GM21360 (cell line): ENCODE results near the gene AP4S1.
A peak's percentile ranks its signal among the peaks of the same experiment; 100 is the strongest.
"Not testable (repeated sequence)": the region's sequence is repeated elsewhere in the genome, so short reads cannot be mapped to it uniquely, and the experiment has no call there.

ENCODE experiments used
- ATAC-seq: cut with Tn5 transposase; IDR thresholded peaks from one replicate; pipeline ENCODE4 v1.9.1; 2021; ENCODE audit warnings: mild to moderate bottlenecking, moderate library complexity; ENCODE audit not compliant: unreplicated experiment

AP4S1 gene

DNA sequence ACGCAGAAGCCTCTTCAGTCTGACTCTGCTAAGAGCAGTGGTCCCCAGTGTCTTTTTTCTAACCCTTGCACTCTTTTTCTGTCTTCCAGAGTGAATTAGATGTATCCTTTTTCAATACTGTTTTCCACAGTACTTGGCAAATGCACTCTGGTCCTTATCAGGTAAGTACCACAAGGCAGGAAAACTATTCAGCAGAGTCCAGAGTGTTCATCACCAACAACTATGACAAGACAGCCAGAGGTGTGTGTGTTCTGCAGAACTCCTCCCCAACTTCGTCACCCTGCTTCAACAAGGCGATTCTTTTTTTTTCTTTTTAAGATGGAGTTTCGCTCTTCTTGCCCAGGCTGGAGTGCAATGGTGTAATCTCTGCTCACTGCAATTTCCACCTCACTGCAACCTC lies 55.0 kb downstream of the AP4S1 start:
- ATAC-seq: no peak

DNA sequence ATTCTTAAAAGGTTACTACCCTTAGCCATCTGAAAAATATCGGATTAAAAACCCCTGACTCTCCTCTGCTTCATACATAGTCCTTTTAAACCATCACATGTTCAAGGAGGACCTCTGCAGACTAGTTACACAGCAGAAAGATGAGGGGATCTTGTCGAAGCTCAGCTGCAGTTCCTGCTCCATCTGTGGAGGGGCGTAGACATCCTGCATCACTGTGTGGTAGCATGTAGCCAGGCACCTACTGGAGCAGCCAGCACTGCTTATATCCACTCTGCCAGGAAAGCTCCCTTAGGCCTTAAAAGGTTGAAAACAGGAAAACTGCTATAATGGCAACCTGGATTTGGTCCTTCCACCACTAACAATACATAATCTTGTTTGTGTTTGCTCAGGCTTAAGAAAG lies 58.3 kb downstream of the AP4S1 start:
- no peak for ATAC-seq

DNA sequence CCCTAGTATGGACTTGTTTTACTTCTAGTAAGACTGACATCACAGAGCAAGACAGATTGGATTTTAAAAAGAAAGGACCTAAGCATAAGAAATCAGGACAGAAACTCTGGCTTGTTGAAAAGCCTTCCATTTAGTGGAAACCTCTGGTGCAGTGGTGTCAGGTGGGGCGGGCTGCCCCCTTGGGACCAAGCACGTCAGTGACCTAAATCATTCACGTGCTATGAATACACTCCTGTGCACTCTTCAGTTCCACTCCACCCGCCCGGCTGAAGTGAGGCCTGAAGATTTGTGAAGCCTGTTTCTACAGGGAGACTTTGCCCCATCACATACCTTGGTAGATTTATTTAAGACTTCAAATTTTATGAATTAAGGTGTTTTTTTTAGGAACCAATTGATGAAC lies 58.9 kb downstream of the AP4S1 start:
- peak; percentile 83 for ATAC-seq

DNA sequence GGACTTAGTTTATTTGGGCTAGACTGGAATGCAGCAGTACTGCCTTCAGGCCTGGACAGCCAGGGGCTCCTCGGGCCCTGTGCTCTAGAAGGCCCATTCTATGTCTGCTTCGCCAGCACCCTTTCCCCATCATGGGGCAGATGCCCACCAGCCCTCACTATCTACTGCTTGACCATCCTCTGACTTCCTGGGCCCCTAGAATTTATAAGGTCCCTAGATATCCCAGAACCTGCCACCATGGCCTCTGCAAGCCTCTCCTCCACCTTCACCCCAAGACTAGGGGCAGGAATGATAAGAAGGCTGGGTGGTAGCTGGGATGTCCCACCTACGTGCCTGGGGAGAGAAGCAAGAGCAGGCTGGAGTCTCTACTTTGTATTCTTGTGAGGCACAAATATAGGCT lies 59.6 kb downstream of the AP4S1 start:
- no peak for ATAC-seq

DNA sequence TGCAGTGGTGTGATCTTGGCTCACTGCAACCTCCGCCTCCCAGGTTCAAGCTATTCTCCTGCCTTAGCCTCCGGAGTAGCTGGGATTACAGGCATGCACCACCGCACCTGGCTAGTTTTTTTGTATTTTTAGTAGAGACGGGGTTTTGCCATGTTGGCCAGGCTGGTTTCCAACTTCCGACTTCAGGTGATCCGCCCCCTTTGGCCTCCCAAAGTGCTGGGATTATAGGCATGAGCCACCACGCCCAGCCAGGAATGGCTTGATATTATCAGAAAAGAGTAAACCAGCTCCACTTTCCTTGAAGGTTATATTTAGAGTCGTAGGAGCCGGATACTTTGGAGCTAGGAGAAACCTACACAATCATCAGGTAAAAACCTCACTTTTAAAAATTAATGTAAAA lies 61.0 kb downstream of the AP4S1 start:
- not testable (repeated sequence) for ATAC-seq

DNA sequence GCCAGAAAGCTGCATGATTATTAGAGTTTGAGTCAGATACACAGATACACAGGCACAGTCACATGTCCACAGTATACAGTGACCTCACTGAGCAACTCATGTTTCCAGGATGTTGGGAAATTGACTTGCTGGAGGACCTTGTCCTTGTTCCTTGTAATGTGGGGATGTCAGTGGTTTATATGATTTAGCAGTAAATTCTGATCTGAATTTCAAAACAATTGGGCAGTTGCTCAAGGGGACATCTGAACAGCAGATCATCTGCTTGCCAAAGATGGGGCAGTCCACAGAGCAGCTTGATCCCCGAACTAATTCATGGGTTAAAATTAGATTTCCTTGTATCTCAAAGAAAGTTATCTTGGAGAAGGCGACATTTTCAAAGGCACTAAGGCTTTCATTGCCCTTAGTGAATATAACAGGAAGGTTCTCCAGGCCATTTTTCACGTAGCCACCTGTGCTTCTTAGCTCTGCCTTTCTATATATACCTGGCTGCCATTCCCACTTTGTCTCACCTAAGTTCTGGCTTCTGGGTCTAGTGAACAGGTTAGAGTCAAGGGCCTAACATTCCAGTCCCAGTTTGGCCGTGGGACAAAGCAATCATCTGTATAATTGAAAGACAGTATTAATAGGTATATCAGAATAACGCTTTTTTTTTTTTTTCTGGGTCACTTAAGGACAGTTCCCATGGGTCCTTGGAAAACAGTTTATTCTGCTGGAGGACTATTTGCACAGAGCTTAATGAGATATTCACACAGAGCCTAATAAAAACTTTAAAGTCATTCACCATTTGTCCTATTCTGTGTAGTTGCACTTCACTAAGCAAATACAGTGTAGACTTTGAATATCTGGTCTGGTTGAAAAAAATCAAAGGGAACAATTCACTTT lies 65.7 kb downstream of the AP4S1 start:
- no peak for ATAC-seq

DNA sequence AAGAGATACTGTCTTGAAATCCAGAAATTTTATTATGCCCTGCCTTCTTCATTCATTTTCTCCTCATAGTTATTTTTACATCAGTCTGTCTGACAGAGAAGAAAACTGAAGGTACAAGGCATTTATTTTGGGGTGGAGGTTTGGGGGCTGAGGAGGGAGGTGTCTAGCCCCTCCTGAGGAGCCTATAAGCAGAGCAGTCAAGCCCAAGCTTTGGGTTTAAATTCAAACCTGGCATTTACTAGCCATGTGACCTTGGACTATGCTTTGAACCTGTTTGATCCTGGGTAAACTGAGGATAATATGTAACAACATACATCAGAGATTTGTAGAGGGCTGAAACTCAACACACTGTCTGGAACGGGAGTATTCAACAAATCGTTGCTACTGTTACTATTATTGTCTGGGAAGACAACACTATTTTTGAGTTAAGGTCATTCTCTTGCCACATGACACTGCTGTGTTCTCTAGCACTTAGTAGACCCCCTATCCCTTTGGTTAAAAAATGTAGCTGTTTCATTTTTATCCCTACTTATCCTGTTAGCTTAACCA lies 66.8 kb downstream of the AP4S1 start:
- no peak for ATAC-seq

DNA sequence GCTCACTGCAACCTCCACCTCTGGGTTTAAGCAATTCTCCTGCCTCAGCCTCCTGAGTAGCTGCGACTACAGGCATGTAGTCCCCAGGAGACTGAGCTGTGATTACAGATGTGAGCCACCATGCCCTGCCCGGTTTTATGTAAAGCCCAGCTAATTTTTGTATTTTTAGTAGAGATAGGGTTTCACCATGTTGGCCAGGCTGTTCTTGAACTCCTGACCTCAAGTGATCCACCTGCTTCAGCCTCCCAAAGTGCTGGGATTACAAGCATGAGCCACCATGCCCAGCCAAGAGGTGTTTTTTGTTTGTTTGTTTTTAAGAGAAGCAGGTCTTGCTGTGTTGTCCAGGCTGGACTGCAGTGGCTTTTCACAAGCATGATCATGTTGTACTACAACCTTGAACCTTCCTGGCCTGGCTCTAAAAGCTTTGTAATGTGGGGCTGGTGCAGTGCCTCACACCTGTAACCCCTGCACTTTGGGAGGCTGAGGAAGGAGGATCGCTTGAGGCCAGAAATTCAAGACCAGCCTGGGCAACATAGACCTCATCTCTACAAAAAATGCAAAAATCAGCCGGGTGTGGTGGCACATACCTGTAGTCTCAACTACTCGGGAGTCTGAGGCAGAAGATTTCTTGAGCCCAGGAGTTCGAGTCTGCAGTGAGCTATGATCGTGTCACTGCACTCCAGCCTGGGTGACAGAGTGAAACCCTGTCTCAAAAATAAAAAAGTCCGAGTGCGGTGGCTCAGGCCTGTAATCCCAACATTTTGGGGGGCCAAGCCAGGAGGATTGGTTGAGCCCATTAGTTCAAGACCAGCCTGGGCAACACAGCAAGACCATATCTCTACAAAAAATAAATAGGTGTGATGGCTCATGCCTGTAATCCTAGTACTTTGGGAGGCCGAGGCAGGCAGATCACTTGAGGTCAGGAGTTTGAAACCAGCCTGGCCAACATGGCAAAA lies 68.7 kb downstream of the AP4S1 start:
- not testable (repeated sequence) for ATAC-seq

DNA sequence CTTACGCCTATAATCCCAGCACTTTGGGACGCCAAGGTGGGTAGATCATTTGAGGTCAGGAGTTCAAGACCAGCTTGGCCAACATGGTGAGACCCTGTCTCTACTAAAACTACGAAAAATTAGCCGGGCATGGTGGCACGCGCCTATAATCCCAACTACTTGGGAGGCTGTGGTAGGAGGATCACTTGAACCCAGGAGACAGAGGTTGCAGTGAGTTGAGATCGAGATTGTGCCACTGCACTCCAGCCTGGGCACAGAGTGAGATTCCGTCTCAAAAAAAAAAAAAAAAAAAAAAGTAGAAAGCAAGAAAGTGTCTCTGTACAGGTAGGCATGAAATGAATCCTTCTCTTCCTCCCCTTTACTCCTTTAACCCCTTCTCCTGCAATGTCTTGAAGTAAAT lies 70.4 kb downstream of the AP4S1 start:
- ATAC-seq: not testable (repeated sequence)

DNA sequence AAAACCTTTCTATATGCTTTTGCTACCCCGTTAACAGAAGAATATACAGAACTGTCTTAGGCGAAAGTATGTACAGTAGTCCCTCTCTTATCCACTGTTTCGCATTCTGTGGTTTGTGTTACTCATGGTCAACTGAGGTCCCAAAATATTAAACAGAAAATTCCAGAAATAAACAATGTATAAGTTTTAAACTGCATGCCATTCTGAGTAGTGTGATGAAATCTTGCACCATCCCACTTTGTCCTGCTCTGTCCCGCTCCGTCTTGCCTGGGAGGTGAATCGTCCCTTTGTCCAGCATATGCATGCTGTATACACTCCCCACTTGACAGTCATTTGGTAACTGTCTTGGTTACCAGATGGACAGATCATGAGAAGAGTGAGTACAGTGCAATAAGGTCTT lies 70.8 kb downstream of the AP4S1 start:
- ATAC-seq: no peak

DNA sequence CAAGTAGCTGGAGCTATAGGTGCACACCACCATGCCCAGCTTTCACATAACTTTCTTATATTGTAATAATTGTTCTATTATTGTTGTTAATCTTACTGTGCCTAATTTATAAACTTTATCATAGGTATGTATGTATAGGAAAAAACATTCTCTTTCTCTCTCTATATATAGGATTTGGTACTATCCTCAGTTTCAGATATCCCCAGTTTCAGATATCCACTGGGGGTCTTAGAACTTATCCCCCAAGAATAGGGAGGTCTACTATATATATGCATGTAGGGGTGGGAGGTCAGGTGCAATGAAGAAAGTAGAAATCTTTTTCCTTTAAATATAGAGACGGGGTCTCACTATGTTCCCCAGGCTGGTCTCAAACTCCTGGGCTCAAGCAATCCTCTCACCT lies 71.6 kb downstream of the AP4S1 start:
- ATAC-seq: no peak

DNA sequence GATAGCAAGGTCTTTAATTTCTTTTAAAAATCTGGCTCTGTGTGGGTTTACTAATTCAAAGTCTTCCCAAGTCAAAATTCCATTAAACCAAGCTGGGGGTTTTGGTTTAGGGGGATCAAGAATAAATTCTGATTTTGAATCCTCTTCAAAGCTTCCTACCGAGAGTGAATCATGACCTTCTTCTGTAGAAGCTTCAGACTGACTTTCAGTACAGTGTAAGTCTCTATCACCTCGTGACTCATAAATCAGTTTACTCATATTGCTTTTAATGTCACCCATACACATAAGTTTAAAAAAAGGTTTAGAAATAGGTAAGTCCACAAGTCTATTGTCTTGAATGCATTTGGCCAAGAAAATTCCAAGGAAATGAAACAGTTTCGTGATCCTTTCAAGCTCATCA lies 81.3 kb downstream of the AP4S1 start:
- ATAC-seq: no peak

DNA sequence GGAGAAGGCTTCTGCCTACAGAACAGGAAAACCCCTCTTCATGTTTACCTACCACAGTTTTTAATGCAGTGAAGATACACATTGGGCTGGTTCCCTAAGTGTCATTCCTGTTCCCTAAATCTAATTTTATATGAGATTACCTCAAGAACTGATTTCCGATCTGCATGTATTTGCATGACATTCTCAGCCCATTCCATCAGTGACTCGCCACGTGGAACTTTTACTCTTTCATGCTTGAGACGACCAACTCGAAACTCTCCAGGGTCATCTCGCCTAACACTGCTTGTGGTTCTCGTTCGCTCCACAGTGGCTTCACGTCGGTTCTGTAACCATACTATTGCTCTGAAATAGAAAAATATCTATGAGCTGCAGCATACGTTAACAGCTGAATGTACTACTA lies 83.8 kb downstream of the AP4S1 start:
- no peak for ATAC-seq

DNA sequence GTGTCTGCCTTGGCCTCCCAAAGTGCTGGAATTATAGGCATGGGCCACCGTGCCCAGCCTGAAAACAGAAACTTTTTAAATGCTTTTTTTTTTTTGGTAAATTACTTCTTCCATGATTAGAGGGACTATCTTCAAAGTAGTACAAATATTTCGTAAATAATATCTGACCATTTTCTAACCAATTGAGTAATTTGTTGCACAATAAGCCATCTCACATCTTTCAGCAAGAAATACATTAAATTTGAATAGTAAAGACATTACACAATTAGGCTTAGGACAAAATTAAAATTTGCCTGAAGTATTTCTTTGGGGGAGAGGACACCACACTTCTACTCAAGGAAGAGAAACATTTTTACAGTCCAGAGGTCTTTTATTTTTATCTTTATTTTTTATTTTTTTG lies 85.4 kb downstream of the AP4S1 start:
- no peak for ATAC-seq

DNA sequence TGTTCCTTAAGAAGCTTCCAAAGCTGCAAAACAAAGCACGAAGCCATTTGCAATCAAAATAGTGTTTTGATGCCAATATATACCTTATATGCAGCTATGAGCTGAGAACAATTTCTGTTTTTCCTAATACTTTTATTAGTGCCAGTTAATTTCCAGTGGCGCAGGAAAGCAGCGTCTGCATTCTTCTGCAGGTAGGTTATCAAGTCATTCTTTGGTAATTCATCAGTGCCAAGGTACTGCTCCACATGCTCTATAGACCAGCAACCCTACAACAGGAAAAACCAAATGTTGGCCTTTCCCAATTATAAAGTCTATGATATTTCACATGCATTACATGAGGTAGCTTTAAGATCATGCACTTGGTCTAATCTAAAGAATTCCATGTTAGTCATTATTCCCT lies 88.3 kb downstream of the AP4S1 start:
- ATAC-seq: no peak

DNA sequence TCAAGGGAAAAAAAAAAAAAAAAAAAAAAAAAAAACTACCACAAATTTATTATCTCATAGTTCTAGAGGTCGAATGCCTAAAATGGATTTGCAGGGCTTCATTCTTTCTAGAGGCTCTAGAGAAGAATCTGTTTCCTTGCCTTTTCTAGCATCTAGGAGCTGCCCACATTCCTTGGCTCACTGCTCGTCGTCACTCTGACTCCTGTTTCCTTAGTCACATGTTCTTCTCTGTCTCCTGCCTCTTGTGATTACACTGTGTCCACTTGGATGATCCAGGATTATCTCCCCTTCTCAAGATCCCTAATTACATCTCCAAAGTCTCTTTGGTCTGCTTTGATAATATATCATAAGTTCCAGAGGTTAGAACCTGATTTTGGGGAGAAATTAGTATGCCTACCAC lies 93.4 kb downstream of the AP4S1 start:
- ATAC-seq: no peak

DNA sequence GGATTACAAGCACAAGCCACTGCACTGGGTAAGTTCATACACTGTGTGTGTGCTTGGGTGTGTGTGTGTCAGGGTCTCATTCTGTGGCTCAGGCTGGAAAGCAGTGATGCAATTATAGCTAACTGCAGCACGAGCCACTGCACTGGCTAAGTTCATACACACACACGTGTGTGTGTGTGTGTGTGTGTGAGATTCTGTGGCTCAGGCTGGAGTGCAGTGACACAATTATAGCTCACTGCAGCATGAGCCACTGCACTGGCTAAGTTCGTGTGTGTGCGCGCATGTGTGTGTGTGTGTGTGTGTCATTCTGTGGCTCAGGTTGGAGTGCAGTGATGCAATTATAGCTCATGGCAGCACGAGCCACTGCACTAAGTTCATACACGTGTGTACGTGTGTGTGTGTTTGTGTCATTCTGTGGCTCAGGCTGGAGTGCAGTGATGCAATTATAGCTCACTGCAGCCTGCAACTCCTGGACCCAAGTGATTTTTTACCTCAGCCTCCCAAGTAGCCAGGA lies 96.7 kb downstream of the AP4S1 start:
- no peak for ATAC-seq

DNA sequence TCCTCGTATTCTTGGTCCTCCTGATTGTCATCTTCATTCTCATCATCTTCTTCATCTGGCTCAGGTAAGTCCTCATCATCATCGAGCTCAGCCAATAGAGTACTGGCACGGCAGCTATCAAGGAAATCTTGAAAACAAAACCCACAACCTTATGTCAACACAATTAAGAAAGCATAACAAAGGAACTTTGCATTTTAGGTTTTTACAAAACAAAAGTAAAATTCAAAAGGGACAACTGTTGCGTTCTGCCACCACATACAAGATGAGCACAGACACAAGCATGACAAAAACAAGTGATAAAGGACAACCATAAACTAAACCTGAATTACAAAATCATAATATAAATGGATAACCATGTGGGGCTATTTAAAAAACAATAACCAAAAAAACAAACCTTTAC lies 97.5 kb downstream of the AP4S1 start:
- no peak for ATAC-seq

DNA sequence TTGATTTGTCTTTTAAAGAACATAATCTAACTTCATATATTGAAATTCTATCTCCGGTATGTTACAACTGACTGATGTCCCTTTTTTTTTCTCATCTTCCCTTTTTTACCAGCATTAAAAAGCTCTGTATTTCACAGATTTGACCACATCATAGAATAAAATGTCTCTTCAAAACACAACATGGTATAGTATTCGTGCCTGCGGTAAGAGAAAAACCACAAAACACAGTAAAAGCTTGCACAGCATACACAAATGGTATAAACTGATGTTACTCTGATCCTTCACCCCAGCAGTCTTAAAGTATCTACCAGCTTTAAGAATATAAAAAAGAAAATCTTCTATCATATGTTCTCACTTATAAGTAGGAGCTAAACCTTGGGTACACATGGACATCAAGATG lies 98.7 kb downstream of the AP4S1 start:
- no peak for ATAC-seq

DNA sequence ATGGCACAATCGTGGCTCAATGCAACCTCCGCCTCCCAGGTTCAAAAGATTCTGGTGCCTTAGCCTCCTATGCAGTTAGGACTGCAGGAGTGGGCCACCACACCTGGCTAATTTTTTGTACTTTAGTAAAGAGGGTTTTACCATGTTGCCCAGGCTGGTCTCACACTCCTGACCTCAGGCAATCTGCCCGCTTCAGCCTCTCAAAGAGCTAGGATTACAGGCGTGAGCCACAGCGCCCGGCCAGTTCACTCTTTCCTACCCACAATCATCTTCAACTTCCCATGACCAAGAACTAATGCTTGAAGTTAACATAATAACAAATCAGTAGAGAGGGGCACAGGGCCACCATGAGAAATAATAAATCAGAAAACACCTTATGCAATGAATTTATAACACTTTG lies 99.8 kb downstream of the AP4S1 start:
- no peak for ATAC-seq

DNA sequence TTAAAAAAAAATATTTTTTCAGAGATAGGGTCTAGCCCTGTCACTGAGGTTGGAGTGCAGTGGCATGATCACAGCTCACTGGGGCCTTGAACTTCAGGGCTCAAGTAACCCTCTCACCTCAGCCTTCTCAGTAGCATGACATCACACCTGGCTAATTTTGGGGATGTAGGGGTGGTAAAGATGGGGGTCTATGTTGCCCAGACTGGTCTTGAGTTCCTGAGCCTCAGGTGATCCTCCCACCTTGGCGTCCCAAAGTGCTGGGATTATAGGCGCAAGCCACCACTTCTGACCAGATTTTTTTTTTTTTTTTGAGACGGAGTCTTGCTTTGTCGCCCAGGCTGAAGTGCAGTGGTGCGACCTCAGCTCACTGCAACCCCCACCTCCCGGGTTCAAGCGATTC lies 101.2 kb downstream of the AP4S1 start:
- no peak for ATAC-seq
